ENCODE data around the gene HLA-DPA1.

DNA sequence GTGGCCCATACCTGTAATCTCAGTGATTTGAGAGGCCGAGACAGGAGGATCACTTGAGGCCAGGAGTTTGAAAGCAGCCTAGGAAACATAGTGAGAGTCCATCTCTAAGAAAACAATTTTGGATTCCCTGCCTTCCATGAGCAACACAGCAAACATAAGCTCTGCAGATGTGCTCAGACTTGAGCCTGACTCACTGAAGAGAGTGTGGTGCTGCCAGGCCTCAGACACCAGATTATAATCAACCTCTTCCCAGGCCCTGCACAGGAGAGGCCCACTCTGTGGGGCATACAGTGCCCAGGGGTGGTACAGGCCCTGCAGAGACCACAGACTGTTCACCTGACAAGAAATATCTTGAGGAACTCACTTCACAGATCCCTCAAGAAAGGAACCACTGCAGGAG lies 22.2 kb upstream of the HLA-DPA1 start:
- TF ChIP-seq, protein P1, sequence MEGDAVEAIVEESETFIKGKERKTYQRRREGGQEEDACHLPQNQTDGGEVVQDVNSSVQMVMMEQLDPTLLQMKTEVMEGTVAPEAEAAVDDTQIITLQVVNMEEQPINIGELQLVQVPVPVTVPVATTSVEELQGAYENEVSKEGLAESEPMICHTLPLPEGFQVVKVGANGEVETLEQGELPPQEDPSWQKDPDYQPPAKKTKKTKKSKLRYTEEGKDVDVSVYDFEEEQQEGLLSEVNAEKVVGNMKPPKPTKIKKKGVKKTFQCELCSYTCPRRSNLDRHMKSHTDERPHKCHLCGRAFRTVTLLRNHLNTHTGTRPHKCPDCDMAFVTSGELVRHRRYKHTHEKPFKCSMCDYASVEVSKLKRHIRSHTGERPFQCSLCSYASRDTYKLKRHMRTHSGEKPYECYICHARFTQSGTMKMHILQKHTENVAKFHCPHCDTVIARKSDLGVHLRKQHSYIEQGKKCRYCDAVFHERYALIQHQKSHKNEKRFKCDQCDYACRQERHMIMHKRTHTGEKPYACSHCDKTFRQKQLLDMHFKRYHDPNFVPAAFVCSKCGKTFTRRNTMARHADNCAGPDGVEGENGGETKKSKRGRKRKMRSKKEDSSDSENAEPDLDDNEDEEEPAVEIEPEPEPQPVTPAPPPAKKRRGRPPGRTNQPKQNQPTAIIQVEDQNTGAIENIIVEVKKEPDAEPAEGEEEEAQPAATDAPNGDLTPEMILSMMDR (IDR thresholded peaks at IDR 0.05): no peak
- TF ChIP-seq EZH2 (IDR thresholded peaks at IDR 0.05; ENCODE audit: borderline replicate concordance, insufficient read depth, low read depth, low read length, poor library complexity, severe bottlenecking): no peak
